Fibroblast of peridontal ligament (primary cell): ENCODE results near the gene ZNF287.
"Not testable (repeated sequence)": the region's sequence is repeated elsewhere in the genome, so short reads cannot be mapped to it uniquely, and the experiment has no call there.

Experiments used
- DNase-seq: peaks from one replicate; pipeline ENCODE4 v3.0.0-alpha.2; 2010; ENCODE audit errors: extremely low read depth

The ZNF287 gene

GRCh38 chr17:16568541-16569357 is at the start of gene ZNF287:
Gene ZNF287 (minus strand): TSS chr17:16569204. CDS start chr17:16567731, 1,473 bp downstream.
- peak; percentile 87 for DNase-seq

GRCh38 chr17:16617481-16618060 is 48.6 kb upstream of the ZNF287 start:
- DNase-seq = no peak

- no peak for DNase-seq
These were observed 30.5 kb upstream of the ZNF287 start for GRCh38 chr17:16599537-16599936.

- peak; percentile 57 for DNase-seq
These were observed 24.5 kb upstream of the ZNF287 start for GRCh38 chr17:16593356-16594102.

GRCh38 chr17:16589097-16589969 is 20.3 kb upstream of the ZNF287 start:
- DNase-seq = peak; percentile 84

- peak; percentile 7 for DNase-seq
These were observed 16.8 kb upstream of the ZNF287 start for GRCh38 chr17:16585796-16586195.

- DNase-seq = peak; percentile 87
These were observed 15.4 kb upstream of the ZNF287 start for GRCh38 chr17:16584273-16584995.

GRCh38 chr17:16583781-16584180 is 14.8 kb upstream of the ZNF287 start:
- no peak for DNase-seq

GRCh38 chr17:16573466-16573865 is 4.5 kb upstream of the ZNF287 start:
- DNase-seq = no peak

- DNase-seq = no peak
These were observed 331 bp upstream of the ZNF287 start for GRCh38 chr17:16569358-16569712.

- DNase-seq = no peak
These were observed 16.4 kb downstream of the ZNF287 start for GRCh38 chr17:16552637-16553045.

- no peak for DNase-seq
These were observed 16.9 kb downstream of the ZNF287 start for GRCh38 chr17:16551878-16552636.

GRCh38 chr17:16537130-16537458 is 31.9 kb downstream of the ZNF287 start:
- DNase-seq = no peak

GRCh38 chr17:16534236-16534635 is 34.8 kb downstream of the ZNF287 start:
- no peak for DNase-seq

GRCh38 chr17:16529906-16530305 is 39.1 kb downstream of the ZNF287 start:
- no peak for DNase-seq

- DNase-seq = no peak
These were observed 41.7 kb downstream of the ZNF287 start for GRCh38 chr17:16527298-16527697.

- DNase-seq = not testable (repeated sequence)
These were observed 43.4 kb downstream of the ZNF287 start for GRCh38 chr17:16525556-16525955.

- DNase-seq = peak; percentile 94
These were observed 47.8 kb downstream of the ZNF287 start for GRCh38 chr17:16521070-16521727.

- DNase-seq = no peak
These were observed 50.0 kb downstream of the ZNF287 start for GRCh38 chr17:16519021-16519420.

- no peak for DNase-seq
These were observed 51.5 kb downstream of the ZNF287 start for GRCh38 chr17:16517477-16517876.
